ENCODE measurements around the gene PCDHGB3.
"Not testable (repeated sequence)": the region's sequence is repeated elsewhere in the genome, so short reads cannot be mapped to it uniquely, and the experiment has no call there.

Gene PCDHGB3

GRCh38 chr5:141392429-141393198, 22.6 kb downstream of the PCDHGB3 start, which contains the start of gene PCDHGA8:
Gene PCDHGA8 (plus strand): TSS chr5:141392633. CDS start chr5:141392814, 181 bp downstream.
- Mint-ChIP-seq H3K27ac (peak within 1 kb of the TSS; percentile 73), H3K27me3 (peaks cover 62 to 75% of the 10 kb centered on the region in 2 donors), H3K4me3 (peak within 1 kb of the TSS; percentile 2 to 47), H3K9me3 (peaks cover 20 to 22% of the 10 kb centered on the region in 2 donors), H3K4me1 (peaks cover 0 to 5% of the 10 kb centered on the region in 2 donors), H3K36me3 (peaks cover 16 to 20% of the 10 kb centered on the region in 2 donors)
- DNase-seq (no peak), ATAC-seq (replicated peaks) (no peak)

- Mint-ChIP-seq H3K9me3 (peaks cover 20 to 22% of the 10 kb centered on the region in 2 donors), H3K4me1 (peaks cover 0 to 5% of the 10 kb centered on the region in 2 donors), H3K27ac (no peak overlapping the region), H3K36me3 (peaks cover 16 to 20% of the 10 kb centered on the region in 2 donors), H3K4me3 (no peak overlapping the region), H3K27me3 (peaks cover 60 to 73% of the 10 kb centered on the region in 2 donors)
- ATAC-seq (replicated peaks) (no peak), DNase-seq (no peak)
These were observed 23.2 kb downstream of the PCDHGB3 start for GRCh38 chr5:141393267-141393666.

GRCh38 chr5:141394401-141395187, 24.6 kb downstream of the PCDHGB3 start:
- H3K4me1 Mint-ChIP-seq; H3K4me3 Mint-ChIP-seq; DNase-seq; H3K27ac Mint-ChIP-seq; ATAC-seq (replicated peaks): not testable (repeated sequence)
- H3K36me3 Mint-ChIP-seq, result peaks cover 16 to 17% of the 10 kb centered on the region in 2 donors
- H3K9me3 Mint-ChIP-seq, result peaks cover 20 to 23% of the 10 kb centered on the region in 2 donors
- peaks cover 59 to 72% of the 10 kb centered on the region in 2 donors for H3K27me3 Mint-ChIP-seq

GRCh38 chr5:141397756-141398551, 27.9 kb downstream of the PCDHGB3 start, which contains the start of gene PCDHGB5:
Gene PCDHGB5 (plus strand): TSS chr5:141397947. CDS start chr5:141398128, 181 bp downstream.
- H3K36me3 Mint-ChIP-seq, result peaks cover 15 to 17% of the 10 kb centered on the region in 2 donors
- not testable (repeated sequence) for DNase-seq, H3K4me1 Mint-ChIP-seq
- peaks cover 61 to 73% of the 10 kb centered on the region in 2 donors for H3K27me3 Mint-ChIP-seq
- peak; percentile 60 to 75 for ATAC-seq (replicated peaks)
- peaks cover 15 to 17% of the 10 kb centered on the region in 2 donors for H3K9me3 Mint-ChIP-seq
- H3K4me3 Mint-ChIP-seq, result peak within 1 kb of the TSS; percentile 65 to 67
- peak within 1 kb of the TSS; percentile 42 for H3K27ac Mint-ChIP-seq

- peaks cover 14 to 17% of the 10 kb centered on the region in 2 donors for H3K9me3 Mint-ChIP-seq
- peaks cover 63 to 74% of the 10 kb centered on the region in 2 donors for H3K27me3 Mint-ChIP-seq
- H3K27ac Mint-ChIP-seq, result no peak overlapping the region
- ATAC-seq (replicated peaks) (no peak), DNase-seq (no peak)
- peaks cover 17 to 19% of the 10 kb centered on the region in 2 donors for H3K36me3 Mint-ChIP-seq
- H3K4me1 Mint-ChIP-seq, result peaks cover 4 to 6% of the 10 kb centered on the region in 2 donors
- peak overlapping the region in 1 of 2 donors; percentile 6 for H3K4me3 Mint-ChIP-seq
These were observed 28.6 kb downstream of the PCDHGB3 start for GRCh38 chr5:141398608-141399007.

- Mint-ChIP-seq H3K4me1 (peaks cover 4 to 6% of the 10 kb centered on the region in 2 donors), H3K9me3 (peaks cover 9 to 12% of the 10 kb centered on the region in 2 donors), H3K27ac (peak overlapping the region; percentile 76), H3K4me3 (peak overlapping the region; percentile 22 to 66), H3K36me3 (peaks cover 15 to 17% of the 10 kb centered on the region in 2 donors), H3K27me3 (peaks cover 65 to 76% of the 10 kb centered on the region in 2 donors)
- ATAC-seq (replicated peaks), result no peak
- no peak for DNase-seq
These were observed 29.7 kb downstream of the PCDHGB3 start for GRCh38 chr5:141399555-141400258.

- peaks cover 12 to 14% of the 10 kb centered on the region in 2 donors for H3K36me3 Mint-ChIP-seq
- H3K27me3 Mint-ChIP-seq, result peaks cover 67 to 79% of the 10 kb centered on the region in 2 donors
- peak within 1 kb of the TSS; percentile 60 to 71 for H3K4me3 Mint-ChIP-seq
- ATAC-seq (replicated peaks) (no peak), DNase-seq (no peak)
- H3K9me3 Mint-ChIP-seq, result peaks cover 9 to 13% of the 10 kb centered on the region in 2 donors
- H3K27ac Mint-ChIP-seq, result peak within 1 kb of the TSS; percentile 42
- peaks cover 4 to 6% of the 10 kb centered on the region in 2 donors for H3K4me1 Mint-ChIP-seq
These were observed 32.7 kb downstream of the PCDHGB3 start, which contains the start of gene PCDHGA9 for GRCh38 chr5:141402553-141403243. Gene PCDHGA9 (plus strand): TSS chr5:141402778. CDS start chr5:141402953, 175 bp downstream.

- Mint-ChIP-seq H3K36me3 (peaks cover 14 to 17% of the 10 kb centered on the region in 2 donors), H3K4me1 (peaks cover 5 to 6% of the 10 kb centered on the region in 2 donors), H3K27me3 (peaks cover 74 to 85% of the 10 kb centered on the region in 2 donors), H3K27ac (no peak overlapping the region), H3K4me3 (no peak overlapping the region), H3K9me3 (peaks cover 12 to 15% of the 10 kb centered on the region in 2 donors)
- no peak for ATAC-seq (replicated peaks)
- DNase-seq, result no peak
These were observed 33.3 kb downstream of the PCDHGB3 start for GRCh38 chr5:141403387-141403786.

- not testable (repeated sequence) for H3K4me1 Mint-ChIP-seq, DNase-seq
- H3K27ac Mint-ChIP-seq, result peak within 1 kb of the TSS; percentile 81
- H3K36me3 Mint-ChIP-seq, result peaks cover 12 to 16% of the 10 kb centered on the region in 2 donors
- peaks cover 12 to 17% of the 10 kb centered on the region in 2 donors for H3K9me3 Mint-ChIP-seq
- peaks cover 72% of the 10 kb centered on the region in 2 donors for H3K27me3 Mint-ChIP-seq
- H3K4me3 Mint-ChIP-seq, result peak within 1 kb of the TSS; percentile 70 to 77
- peak in 1 of 2 donors; percentile 57 for ATAC-seq (replicated peaks)
These were observed 37.9 kb downstream of the PCDHGB3 start, which contains the start of gene PCDHGB6 for GRCh38 chr5:141407790-141408505. Gene PCDHGB6 (plus strand): TSS chr5:141408021. CDS start chr5:141408203, 182 bp downstream.

- DNase-seq (no peak), ATAC-seq (replicated peaks) (no peak)
- peaks cover 14 to 20% of the 10 kb centered on the region in 2 donors for H3K36me3 Mint-ChIP-seq
- H3K27me3 Mint-ChIP-seq, result peaks cover 72 to 74% of the 10 kb centered on the region in 2 donors
- H3K27ac Mint-ChIP-seq, result no peak overlapping the region
- peaks cover 16 to 24% of the 10 kb centered on the region in 2 donors for H3K9me3 Mint-ChIP-seq
- no peak overlapping the region for H3K4me3 Mint-ChIP-seq
- peaks cover 13 to 15% of the 10 kb centered on the region in 2 donors for H3K4me1 Mint-ChIP-seq
These were observed 39.7 kb downstream of the PCDHGB3 start for GRCh38 chr5:141409598-141410306.

- Mint-ChIP-seq H3K4me3 (no peak overlapping the region), H3K9me3 (peaks cover 16 to 22% of the 10 kb centered on the region in 2 donors), H3K27me3 (peaks cover 62 to 73% of the 10 kb centered on the region in 2 donors), H3K36me3 (peaks cover 20% of the 10 kb centered on the region in 2 donors), H3K4me1 (peaks cover 13 to 15% of the 10 kb centered on the region in 2 donors), H3K27ac (no peak overlapping the region)
- DNase-seq (no peak), ATAC-seq (replicated peaks) (no peak)
These were observed 41.5 kb downstream of the PCDHGB3 start for GRCh38 chr5:141411575-141411974.

Data from stimulated activated naive B cell treated with anti-CD40 and anti-IgM and Interleukin-4, amounts not matched to agents 10 μg/mL and 1 μg/mL and 100 μg/mL, for 72 hours (primary cell).